ENCODE measurements around the gene LRRC8A. TPM values are rescaled to one million over a fixed set of nuclear protein-coding genes. Genes with fewer than 3 reads are reported as not detected.

The LRRC8A gene
- total RNA-seq, 4 donors from 2014 or later = 70.0 to 153 (median 122) TPM

DNA sequence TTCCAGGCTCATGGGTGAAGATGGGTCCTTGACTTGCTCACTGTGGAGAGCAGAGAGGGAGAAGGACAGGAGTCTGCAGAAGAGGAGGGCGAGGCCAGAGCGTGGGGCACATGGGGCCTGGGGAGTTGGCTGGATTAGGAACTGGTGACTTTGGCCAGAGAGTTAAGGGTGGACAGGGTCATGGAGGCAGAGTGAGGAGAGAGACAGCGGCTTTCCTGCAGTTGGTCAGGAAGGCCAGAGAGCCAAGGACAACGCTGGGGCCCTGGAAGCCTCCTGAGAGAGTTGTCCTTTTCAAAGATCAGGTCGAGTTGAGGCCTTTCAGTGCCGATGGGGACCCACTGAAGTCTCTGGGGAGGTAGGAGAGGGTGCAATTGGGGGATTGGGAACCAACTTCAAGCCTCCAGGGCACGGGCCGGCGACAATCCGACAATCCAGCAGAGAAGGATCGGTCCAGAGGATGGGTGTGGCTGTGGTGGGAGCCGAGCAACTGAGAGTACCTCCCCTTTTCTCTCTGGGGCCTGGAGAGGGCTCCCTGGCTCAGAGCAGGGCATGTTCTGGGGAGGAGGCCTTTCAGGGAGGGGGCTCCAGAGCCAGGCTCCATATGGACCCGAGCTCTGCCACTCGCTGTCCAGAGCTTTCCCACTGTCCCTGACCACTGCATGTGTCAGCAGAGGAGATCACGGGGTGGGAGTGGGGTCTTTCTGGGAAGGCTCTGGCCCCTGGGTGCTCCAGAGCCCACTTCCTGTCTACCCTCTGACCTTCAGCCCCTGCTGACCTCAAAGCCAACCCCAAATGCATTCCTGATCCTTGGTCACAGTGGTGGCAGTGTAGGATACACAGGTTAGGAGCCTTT, 31.3 kb downstream of the LRRC8A start:
- H3K27ac ChIP-seq = peak overlapping the region; percentile 74 to 93 (median 91)
- intact Hi-C loops (cut with DNase I) = no loop called here
- peaks cover 48 to 91% (median 81%) of the 10 kb centered on the region in 3 donors for H3K4me1 ChIP-seq
- H3K4me3 ChIP-seq = peak overlapping the region in 2 of 4 donors; percentile 22 to 35
- no peaks in the 10 kb centered on the region for H3K9me3 ChIP-seq
- DNase-seq = no peak
- H3K36me3 ChIP-seq = peaks cover 17 to 82% (median 37%) of the 10 kb centered on the region in 3 donors
- TF ChIP-seq, protein P1, sequence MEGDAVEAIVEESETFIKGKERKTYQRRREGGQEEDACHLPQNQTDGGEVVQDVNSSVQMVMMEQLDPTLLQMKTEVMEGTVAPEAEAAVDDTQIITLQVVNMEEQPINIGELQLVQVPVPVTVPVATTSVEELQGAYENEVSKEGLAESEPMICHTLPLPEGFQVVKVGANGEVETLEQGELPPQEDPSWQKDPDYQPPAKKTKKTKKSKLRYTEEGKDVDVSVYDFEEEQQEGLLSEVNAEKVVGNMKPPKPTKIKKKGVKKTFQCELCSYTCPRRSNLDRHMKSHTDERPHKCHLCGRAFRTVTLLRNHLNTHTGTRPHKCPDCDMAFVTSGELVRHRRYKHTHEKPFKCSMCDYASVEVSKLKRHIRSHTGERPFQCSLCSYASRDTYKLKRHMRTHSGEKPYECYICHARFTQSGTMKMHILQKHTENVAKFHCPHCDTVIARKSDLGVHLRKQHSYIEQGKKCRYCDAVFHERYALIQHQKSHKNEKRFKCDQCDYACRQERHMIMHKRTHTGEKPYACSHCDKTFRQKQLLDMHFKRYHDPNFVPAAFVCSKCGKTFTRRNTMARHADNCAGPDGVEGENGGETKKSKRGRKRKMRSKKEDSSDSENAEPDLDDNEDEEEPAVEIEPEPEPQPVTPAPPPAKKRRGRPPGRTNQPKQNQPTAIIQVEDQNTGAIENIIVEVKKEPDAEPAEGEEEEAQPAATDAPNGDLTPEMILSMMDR (IDR thresholded peaks at IDR 0.05) = no peak
- no peak for TF ChIP-seq POLR2A (IDR thresholded peaks at IDR 0.05)
- 48 to 66% methylated on average over 9 to 12 of the region's 15 CpGs for WGBS, 2 donors
- no peaks in the 10 kb centered on the region for H3K27me3 ChIP-seq

DNA sequence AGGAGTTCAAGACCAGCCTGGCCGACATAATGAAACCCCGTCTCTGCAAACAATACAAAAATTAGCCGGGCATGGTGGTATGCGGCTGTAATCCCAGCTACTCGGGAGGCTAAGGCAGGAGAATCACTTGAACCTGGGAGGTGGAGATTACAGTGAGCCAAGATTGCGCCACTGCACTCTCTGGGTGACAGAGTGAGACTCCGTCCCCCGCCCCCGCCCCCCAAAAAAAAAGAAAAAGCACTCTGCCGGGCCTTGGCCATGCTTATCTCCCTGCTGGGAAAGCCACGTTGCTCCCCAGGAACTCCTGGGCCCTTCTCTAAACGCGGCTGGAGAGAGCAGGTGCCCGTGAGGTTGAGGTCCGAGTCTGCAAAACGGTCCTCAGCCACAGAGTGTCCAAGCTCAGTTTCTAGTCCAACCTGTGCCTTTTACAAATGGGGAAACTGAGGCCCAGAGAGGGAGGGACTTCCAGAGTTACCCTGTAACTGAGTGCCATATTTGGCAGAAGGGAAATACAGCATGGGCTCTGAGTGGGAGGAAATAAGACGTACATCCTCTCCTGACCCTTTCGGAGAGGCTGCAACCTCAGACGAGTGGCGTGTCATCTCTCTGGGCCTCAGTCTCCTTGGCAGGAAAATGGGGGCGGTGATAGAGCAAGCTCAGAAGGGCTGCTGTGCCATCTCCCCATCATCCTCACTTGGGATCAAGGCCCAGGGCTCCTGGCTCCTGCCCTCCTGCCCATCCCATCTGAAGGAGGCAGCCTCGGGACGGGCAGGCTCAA, 32.3 kb downstream of the LRRC8A start:
- TF ChIP-seq POLR2A (IDR thresholded peaks at IDR 0.05) = no peak
- TF ChIP-seq, protein P1 (IDR thresholded peaks at IDR 0.05) = no peak
- Histone ChIP-seq H3K4me3 (peak overlapping the region in 1 of 4 donors; percentile 35), H3K4me1 (peaks cover 53 to 96% (median 79%) of the 10 kb centered on the region in 3 donors), H3K36me3 (peaks cover 8 to 82% (median 28%) of the 10 kb centered on the region in 3 donors), H3K27me3 (no peaks in the 10 kb centered on the region), H3K27ac (peak overlapping the region; percentile 74 to 93 (median 91)), H3K9me3 (no peaks in the 10 kb centered on the region)
- 67 to 73% methylated on average over 9 to 11 of the region's 23 CpGs for WGBS, 2 donors
- intact Hi-C loops (cut with DNase I) = no loop called here
- no peak for DNase-seq

DNA sequence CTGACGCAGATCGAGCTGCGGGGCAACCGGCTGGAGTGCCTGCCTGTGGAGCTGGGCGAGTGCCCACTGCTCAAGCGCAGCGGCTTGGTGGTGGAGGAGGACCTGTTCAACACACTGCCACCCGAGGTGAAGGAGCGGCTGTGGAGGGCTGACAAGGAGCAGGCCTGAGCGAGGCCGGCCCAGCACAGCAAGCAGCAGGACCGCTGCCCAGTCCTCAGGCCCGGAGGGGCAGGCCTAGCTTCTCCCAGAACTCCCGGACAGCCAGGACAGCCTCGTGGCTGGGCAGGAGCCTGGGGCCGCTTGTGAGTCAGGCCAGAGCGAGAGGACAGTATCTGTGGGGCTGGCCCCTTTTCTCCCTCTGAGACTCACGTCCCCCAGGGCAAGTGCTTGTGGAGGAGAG, 34.3 kb downstream of the LRRC8A start:
- peaks cover 4 to 68% (median 11%) of the 10 kb centered on the region in 3 donors for H3K36me3 ChIP-seq

DNA sequence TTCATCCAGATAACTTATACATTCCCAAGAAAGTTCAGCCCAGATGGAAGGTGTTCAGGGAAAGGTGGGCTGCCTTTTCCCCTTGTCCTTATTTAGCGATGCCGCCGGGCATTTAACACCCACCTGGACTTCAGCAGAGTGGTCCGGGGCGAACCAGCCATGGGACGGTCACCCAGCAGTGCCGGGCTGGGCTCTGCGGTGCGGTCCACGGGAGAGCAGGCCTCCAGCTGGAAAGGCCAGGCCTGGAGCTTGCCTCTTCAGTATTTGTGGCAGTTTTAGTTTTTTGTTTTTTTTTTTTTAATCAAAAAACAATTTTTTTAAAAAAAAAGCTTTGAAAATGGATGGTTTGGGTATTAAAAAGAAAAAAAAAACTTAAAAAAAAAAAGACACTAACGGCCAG, 34.8 kb downstream of the LRRC8A start:
- intact Hi-C loops (cut with DNase I) = no loop called here
- no peak for DNase-seq
- Histone ChIP-seq H3K4me3 (peak overlapping the region in 1 of 4 donors; percentile 2), H3K36me3 (peaks cover 4 to 68% (median 7%) of the 10 kb centered on the region in 3 donors), H3K4me1 (peaks cover 70 to 96% (median 83%) of the 10 kb centered on the region in 3 donors), H3K27me3 (no peaks in the 10 kb centered on the region), H3K27ac (peak overlapping the region; percentile 82 to 93 (median 92)), H3K9me3 (no peaks in the 10 kb centered on the region)
- 50 to 74% methylated on average over 4 to 11 of the region's 11 CpGs for WGBS, 2 donors
- TF ChIP-seq, protein P1 (IDR thresholded peaks at IDR 0.05) = no peak
- no peak for TF ChIP-seq POLR2A (IDR thresholded peaks at IDR 0.05)

More for the DNA sequence above, 34.3 kb downstream of the LRRC8A start:
- intact Hi-C loops (cut with DNase I) = no loop called here
- H3K27me3 ChIP-seq = no peaks in the 10 kb centered on the region
- TF ChIP-seq, protein P1 (IDR thresholded peaks at IDR 0.05) = no peak
- no peak for TF ChIP-seq POLR2A (IDR thresholded peaks at IDR 0.05)
- peak overlapping the region; percentile 82 to 93 (median 92) for H3K27ac ChIP-seq
- 63 to 70% methylated on average over 1 to 7 of the region's 18 CpGs for WGBS, 2 donors
- no peaks in the 10 kb centered on the region for H3K9me3 ChIP-seq
- no peak for DNase-seq
- H3K4me3 ChIP-seq = peak overlapping the region in 1 of 4 donors; percentile 2
- H3K4me1 ChIP-seq = peaks cover 70 to 96% (median 83%) of the 10 kb centered on the region in 3 donors

Data from esophagus squamous epithelium (tissue), 5 donors.